ENCODE results near the gene VWA5B2. TPM values are rescaled to one million over a fixed set of nuclear protein-coding genes. Genes with fewer than 3 reads are reported as not detected.

The VWA5B2 gene
- total RNA-seq, 4 donors from 2014 or later: 0.95 to 5.0 (median 1.4) TPM; not detected in 1

DNA sequence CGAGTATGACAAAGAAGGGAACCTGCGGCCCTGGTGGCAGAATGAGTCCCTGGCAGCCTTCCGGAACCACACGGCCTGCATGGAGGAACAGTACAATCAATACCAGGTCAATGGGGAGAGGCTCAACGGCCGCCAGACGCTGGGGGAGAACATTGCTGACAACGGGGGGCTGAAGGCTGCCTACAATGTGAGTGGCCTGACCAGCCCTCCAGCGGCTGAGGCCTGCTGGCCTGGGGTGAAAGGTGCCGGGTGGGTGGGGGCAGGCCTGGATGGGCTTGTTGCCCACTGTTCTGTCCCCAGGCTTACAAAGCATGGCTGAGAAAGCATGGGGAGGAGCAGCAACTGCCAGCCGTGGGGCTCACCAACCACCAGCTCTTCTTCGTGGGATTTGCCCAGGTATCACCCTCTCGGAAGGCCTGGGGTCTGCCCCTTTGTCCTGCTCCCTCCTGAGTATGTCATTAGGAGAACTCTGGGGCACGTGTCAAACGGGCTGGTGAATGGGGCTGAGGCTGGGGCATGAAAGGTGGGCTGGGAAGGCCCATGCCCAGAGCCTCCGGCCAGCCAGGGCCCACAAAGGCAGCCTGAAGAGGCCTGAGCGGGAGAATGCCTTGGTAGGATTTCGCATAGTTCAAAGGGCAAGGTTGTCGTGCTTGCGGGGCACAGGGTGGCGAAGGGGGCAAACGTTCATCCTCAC, 61.8 kb downstream of the VWA5B2 start:
- in situ Hi-C loops (cut with MboI; ENCODE audit: low pct_ligation_motif_present in 1 of 4, low pct_unique_long_range_greater_than_20kb in 1 of 4, low sequenced_read_pairs in 3 of 4): no loop called here
- Histone ChIP-seq H3K4me3 (no peak overlapping the region), H3K27me3 (peaks cover 11% of the 10 kb centered on the region), H3K9me3 (no peaks in the 10 kb centered on the region), H3K4me1 (no peaks in the 10 kb centered on the region), H3K27ac (no peak overlapping the region), H3K36me3 (no peaks in the 10 kb centered on the region)
- no peak for DNase-seq
- intact Hi-C loops (cut with DNase I; ENCODE audit: low total_unique reads): no loop called here
- no peak for TF ChIP-seq POLR2AphosphoS5 (IDR thresholded peaks at IDR 0.05)
- TF ChIP-seq EP300 (IDR thresholded peaks at IDR 0.05; ENCODE audit: low read depth): no peak
- TF ChIP-seq CTCF (IDR thresholded peaks at IDR 0.05): no peak
- no peak for TF ChIP-seq POLR2A (IDR thresholded peaks at IDR 0.05)
- 86 to 87% methylated on average over 6 to 21 of the region's 22 CpGs for WGBS, 2 donors (ENCODE audit: low coverage in 1 of 2)

Small RNA genes lying within 50 kb of the gene (small RNA-seq; reads per million reads assigned to genes)
- gene MIR1224: 0.83 to 8.4 (median 4.5) reads per million in 4 donors

Other genes with a start within 250 kb of the VWA5B2 start
- 100 to 1,000 TPM in 1 of 4 donors, 10 to 100 TPM in 3; 74.1 to 168 (median 83.8) TPM for gene ABCC5, start 211.7 kb upstream of the VWA5B2 start, total RNA-seq
- gene HTR3D, start 197.8 kb upstream of the VWA5B2 start, total RNA-seq: not detected
- under 1 TPM in 1 of 4 donors, not detected in 3; 0.48 TPM for gene HTR3C, start 176.5 kb upstream of the VWA5B2 start, total RNA-seq
- 1 to 10 TPM in 2 of 4 donors, under 1 TPM in 1, not detected in 1; 0.80 to 1.8 (median 1.3) TPM for gene HTR3E, start 132.5 kb upstream of the VWA5B2 start, total RNA-seq
- gene EIF2B5, start 94.2 kb upstream of the VWA5B2 start, total RNA-seq: 10 to 100 TPM; 45.1 to 49.7 (median 48.1) TPM
- 100 to 1,000 TPM in 1 of 4 donors, 10 to 100 TPM in 3; 54.1 to 174 (median 65.7) TPM for gene DVL3, start 74.2 kb upstream of the VWA5B2 start, total RNA-seq
- gene AP2M1, start 54.7 kb upstream of the VWA5B2 start, total RNA-seq: 100 to 1,000 TPM; 153 to 318 (median 182) TPM
- 100 to 1,000 TPM in 2 of 4 donors, 10 to 100 TPM in 2; 58.6 to 286 (median 133) TPM for gene ABCF3, start 43.4 kb upstream of the VWA5B2 start, total RNA-seq
- 10 to 100 TPM; 37.3 to 67.3 (median 52.2) TPM for gene ALG3, start 19.4 kb downstream of the VWA5B2 start, total RNA-seq
- gene EEF1AKMT4, start 20.1 kb downstream of the VWA5B2 start, total RNA-seq: 1 to 10 TPM in 3 of 4 donors, not detected in 1; 4.0 to 7.3 (median 5.9) TPM
- gene CAMK2N2, start 32.0 kb downstream of the VWA5B2 start, total RNA-seq: not detected
- gene ECE2, start 46.4 kb downstream of the VWA5B2 start, total RNA-seq: not detected
- 100 to 1,000 TPM in 3 of 4 donors, 10 to 100 TPM in 1; 63.6 to 234 (median 195) TPM for gene PSMD2, start 69.7 kb downstream of the VWA5B2 start, total RNA-seq
- 100 to 1,000 TPM; 135 to 453 (median 217) TPM for gene EIF4G1, start 85.0 kb downstream of the VWA5B2 start, total RNA-seq
- 10 to 100 TPM; 18.5 to 41.1 (median 28.8) TPM for gene FAM131A, start 108.0 kb downstream of the VWA5B2 start, total RNA-seq
- gene CLCN2, start 132.0 kb downstream of the VWA5B2 start, total RNA-seq: 100 to 1,000 TPM in 1 of 4 donors, 10 to 100 TPM in 3; 13.7 to 246 (median 73.1) TPM
- 100 to 1,000 TPM in 3 of 4 donors, 10 to 100 TPM in 1; 74.4 to 206 (median 146) TPM for gene POLR2H, start 132.1 kb downstream of the VWA5B2 start, total RNA-seq
- not detected for gene THPO, start 148.6 kb downstream of the VWA5B2 start, total RNA-seq
- gene CHRD, start 150.5 kb downstream of the VWA5B2 start, total RNA-seq: 1 to 10 TPM; 1.9 to 7.0 (median 4.5) TPM